Body of pancreas (tissue), 4 donors: Measurements from ENCODE around the gene TMEM101.

ENCODE experiments used
- CTCF ChIP-seq, 7 experiments: fragments of 450-650 bp in 4 of 7; fragments of 200-600 bp in 3 of 7; sonication (generic) in 3 of 7; IDR thresholded peaks; one replicate each; pipeline ENCODE4 v1.5.1; 2016 to 2019; ENCODE audit warnings: antibody characterized with exemption in 7 of 7
- POLR2A ChIP-seq, 3 donors: fragments of 450-650 bp; IDR thresholded peaks; one replicate each; pipeline ENCODE4 v1.6.1; 2016; ENCODE audit warnings: antibody characterized with exemption in 3 of 3, mild to moderate bottlenecking in 2 of 3

- no peak for TF ChIP-seq CTCF (IDR thresholded peaks at IDR 0.05)
- no peak for TF ChIP-seq POLR2A (IDR thresholded peaks at IDR 0.05)
Measured at GRCh38 chr17:44039829-44040635, 25.3 kb upstream of the TMEM101 start.
